BJ (cell line): ENCODE results near the gene DRD2. TPM values are rescaled to one million over a fixed set of nuclear protein-coding genes. Genes with fewer than 3 reads are reported as not detected.

Experiments used
- CTCF ChIA-PET: fragments of 350-600 bp; formaldehyde crosslinking; extraction: SDS; loops from one replicate; lab custom pipeline; 2021; ENCODE audit warnings: antibody characterized with exemption, inconsistent platforms; lab: Yijun Ruan, JAX
- POLR2A ChIA-PET: fragments of 300-600 bp; sonication (Branson Sonifier 250); formaldehyde crosslinking; extraction: SDS; loops from one replicate; lab custom pipeline; 2021; ENCODE audit warnings: antibody characterized with exemption; lab: Charles Lee
- DNase-seq: peaks from one replicate; pipeline ENCODE4 v3.0.0-alpha.2; 2011; ENCODE audit warnings: low read depth
- H3K27me3 ChIP-seq: 2 replicates; pipeline ENCODE4 v1.6.0; 2011; ENCODE audit warnings: low read length; ENCODE audit not compliant: control insufficient read depth, insufficient read depth
- H3K36me3 ChIP-seq: 2 replicates; pipeline ENCODE4 v1.5.1; 2011; ENCODE audit warnings: low read length; ENCODE audit not compliant: control insufficient read depth, insufficient read depth
- H3K4me3 ChIP-seq: 2 replicates; pipeline ENCODE4 v1.5.1; 2011; ENCODE audit warnings: low read depth, mild to moderate bottlenecking, control low read depth, low read length
- CTCF ChIP-seq: IDR thresholded peaks from 2 replicates; pipeline ENCODE4 v1.5.1; 2011; ENCODE audit warnings: low read depth, mild to moderate bottlenecking, control low read depth, inconsistent platforms, low read length, moderate library complexity; ENCODE audit not compliant: insufficient read depth
- polyA plus RNA-seq: library from polyadenylated mRNA; depleted of rRNA; stranded (reverse); fragments of >200 nt; gene quantifications from 2 replicates; pipeline ENCODE4 v1.2.3, GENCODE V29; 2011

Gene DRD2
- polyA plus RNA-seq, 1 experiment = not detected

DNA sequence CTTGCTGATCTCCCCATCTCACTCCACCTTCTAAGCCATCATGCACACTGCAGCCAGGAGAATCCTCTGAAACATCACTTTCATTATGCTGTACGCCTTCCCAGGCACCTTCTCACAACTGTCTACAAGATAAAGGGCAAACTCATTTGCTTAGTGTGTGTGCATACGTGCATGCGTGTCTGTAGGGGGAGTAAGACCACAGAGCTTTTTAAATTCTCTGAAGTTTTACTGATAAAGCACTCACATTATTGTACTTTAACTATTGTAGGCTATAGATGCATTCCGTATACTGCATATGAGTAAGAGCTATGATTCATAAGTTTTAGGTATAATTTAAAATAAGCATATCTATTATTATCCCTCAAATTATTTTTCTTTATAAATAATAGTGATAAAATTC lies 102.9 kb downstream of the DRD2 start:
- Histone ChIP-seq H3K36me3 (no peaks in the 10 kb centered on the region), H3K4me3 (no peak overlapping the region), H3K27me3 (0 out of 2 replicates have a peak, but pooled peaks cover 2% of the 10 kb centered on the region)
- DNase-seq = no peak
- no peak for TF ChIP-seq CTCF
- ChIA-PET CTCF (no interaction called here), POLR2A (no interaction called here)

- no peak for DNase-seq
- peaks cover under 1% of the 10 kb centered on the region; the same call in 1 of the 2 replicates for H3K36me3 ChIP-seq
- no peak for TF ChIP-seq CTCF
- POLR2A ChIA-PET = no interaction called here
- H3K27me3 ChIP-seq = no peaks in the 10 kb centered on the region
- H3K4me3 ChIP-seq = no peak overlapping the region
- CTCF ChIA-PET = no interaction called here
Measured at GRCh38 chr11:113370634-113371033, 104.6 kb downstream of the DRD2 start.

DNA sequence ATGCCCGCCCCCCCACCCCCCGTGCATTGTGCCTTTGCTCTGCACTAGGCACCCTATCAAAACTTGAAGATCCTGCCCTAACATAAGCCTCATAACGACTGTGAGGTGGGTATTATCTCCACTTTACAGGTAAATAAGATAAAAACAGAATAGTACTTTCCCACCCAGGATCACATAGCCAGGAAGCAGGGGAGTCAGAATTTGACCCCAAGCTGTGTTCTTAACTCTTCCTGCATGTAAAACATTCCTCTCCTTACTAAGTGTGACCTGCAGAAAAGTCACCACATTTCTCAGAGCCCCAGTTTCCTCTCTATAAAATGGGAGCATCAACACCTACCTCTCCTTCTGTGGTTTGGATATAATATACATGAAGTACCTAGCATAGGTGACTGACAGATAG lies 105.8 kb downstream of the DRD2 start:
- no peak for DNase-seq
- TF ChIP-seq CTCF = no peak
- no peaks in the 10 kb centered on the region for H3K27me3 ChIP-seq
- POLR2A ChIA-PET = no interaction called here
- no peak overlapping the region for H3K4me3 ChIP-seq
- CTCF ChIA-PET = no interaction called here
- peaks cover 3% of the 10 kb centered on the region for H3K36me3 ChIP-seq

GRCh38 chr11:113365895-113366294 lies 109.3 kb downstream of the DRD2 start:
- no peak for TF ChIP-seq CTCF
- CTCF ChIA-PET = no interaction called here
- Histone ChIP-seq H3K4me3 (no peak overlapping the region), H3K27me3 (no peaks in the 10 kb centered on the region), H3K36me3 (peaks cover 7% of the 10 kb centered on the region)
- POLR2A ChIA-PET = no interaction called here
- no peak for DNase-seq

- Histone ChIP-seq H3K4me3 (no peak overlapping the region), H3K36me3 (peaks cover 12% of the 10 kb centered on the region), H3K27me3 (no peaks in the 10 kb centered on the region)
- POLR2A ChIA-PET = no interaction called here
- no peak for TF ChIP-seq CTCF
- CTCF ChIA-PET = interaction anchor here (0.6 kb wide), 1 partner anchor 509 kb away, joined by 3 read pairs; no protein-coding TSS in a partner anchor
- no peak for DNase-seq
Measured at GRCh38 chr11:113363996-113364641, 111.1 kb downstream of the DRD2 start.
